Measurements from ENCODE around the gene KLF7.

KLF7 gene

DNA sequence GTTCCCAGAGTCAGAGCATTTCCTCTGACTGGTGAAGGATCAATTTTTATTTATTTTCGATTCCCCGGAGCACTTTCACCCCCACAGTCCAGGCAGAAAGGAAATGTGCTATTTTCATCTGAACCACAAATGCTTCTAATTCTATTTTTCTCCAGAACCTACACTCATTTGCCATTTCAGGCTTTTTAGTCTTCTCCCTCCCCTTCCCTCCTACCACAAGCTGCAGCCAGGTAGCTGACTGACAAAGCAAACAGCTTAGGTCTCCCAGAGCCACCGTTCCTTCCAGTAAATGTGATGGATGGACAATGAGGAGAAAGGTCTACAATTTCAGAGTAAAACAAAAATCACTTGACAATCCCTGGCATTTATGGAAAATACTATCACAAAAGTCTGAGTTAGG is 76.9 kb downstream of the KLF7 start:
- no peak for DNase-seq

DNA sequence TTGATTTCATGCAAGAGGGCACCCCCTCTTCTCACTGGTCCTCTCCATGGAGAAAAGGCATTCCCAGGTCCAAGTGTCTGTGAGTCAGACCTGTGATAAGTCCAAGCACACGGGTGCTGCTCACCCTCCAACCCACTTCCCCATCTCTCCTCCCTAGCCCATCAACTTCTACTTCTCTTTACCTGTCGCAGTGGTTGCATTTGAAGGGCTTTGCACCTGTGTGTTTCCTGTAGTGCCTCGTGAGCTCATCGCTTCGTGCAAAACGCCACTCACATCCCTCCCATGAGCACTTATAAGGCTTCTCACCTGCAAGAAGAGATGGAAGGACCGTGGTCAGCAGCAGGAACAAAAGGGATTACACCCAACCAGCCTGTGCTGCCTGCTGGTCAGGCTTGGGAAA is 77.5 kb downstream of the KLF7 start:
- DNase-seq: no peak

DNA sequence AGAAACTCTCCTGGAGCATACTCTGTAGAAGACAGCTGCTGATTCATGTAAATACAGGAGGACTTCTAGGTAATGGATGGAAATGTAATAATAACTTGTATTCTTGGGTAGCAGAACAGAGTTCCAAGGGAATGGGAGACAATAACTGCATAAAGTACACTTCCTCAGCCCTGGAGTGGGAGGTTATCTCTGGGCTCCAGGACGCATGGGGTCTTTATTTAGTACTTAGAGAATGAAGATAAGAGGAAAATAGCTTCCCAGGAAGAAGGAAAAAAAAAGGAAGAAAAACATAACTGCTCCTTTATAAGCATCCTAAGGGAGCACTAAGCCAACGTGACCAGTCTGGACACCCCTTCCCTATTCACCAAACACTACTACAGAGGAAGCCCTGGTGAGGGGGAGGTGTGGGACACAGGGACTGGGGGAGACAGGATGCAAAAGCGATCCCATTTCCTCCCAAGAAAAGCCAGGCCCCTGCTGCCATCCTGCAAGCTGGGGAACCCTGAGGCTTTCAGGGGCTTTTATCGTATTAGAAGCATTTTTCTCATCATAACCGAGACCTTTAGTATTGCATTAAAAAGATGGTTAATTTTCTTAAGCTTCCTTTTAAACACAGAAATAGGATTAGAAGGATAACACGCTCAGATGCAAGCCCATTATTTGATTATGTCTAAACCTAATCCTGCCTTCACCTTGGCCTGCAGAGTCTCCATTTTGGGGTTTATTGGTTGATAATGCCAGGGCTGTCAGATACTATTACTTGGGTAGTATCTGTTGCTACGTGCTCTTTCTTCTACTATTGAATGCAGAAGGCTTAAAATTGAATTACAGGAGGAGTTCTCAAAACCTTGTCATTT is 78.5 kb downstream of the KLF7 start:
- no peak for DNase-seq

DNA sequence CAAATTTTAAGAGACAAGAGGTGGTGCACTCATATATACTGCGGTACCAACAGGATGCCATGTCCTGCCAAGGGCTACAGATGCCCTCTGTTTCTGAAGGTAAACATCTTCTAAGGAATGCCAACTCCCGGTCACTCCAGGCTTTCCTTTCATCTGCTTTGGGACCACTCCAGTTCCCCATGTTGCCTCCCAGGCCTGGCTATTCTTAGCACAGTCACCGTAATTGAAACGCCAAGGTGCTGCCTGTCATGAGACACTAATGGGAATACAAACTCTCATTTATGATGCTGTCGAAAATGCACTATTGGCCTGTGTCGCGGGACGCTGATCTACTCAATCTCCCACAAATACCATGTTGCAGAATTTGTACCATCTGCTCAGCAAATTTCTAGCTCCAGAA is 79.6 kb downstream of the KLF7 start:
- no peak for DNase-seq

DNA sequence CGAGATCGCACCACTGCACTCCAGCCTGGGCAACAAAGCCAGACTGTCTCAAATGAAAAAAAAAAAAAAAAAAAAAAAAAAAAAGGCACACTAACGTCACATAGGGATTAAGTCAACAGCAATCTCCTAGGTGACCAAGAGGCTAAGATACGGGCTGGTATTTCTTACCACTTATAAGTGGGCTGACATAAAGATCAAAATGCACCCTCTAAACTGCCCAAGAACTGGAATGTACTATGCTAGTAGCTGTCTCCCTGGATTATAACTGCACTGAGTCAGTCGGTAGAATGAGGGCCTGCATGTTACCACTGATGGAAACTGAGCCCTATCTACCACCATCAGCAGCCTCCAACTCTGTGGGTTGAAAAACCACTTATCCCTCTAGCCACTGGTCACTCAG is 80.6 kb downstream of the KLF7 start:
- no peak for DNase-seq

DNA sequence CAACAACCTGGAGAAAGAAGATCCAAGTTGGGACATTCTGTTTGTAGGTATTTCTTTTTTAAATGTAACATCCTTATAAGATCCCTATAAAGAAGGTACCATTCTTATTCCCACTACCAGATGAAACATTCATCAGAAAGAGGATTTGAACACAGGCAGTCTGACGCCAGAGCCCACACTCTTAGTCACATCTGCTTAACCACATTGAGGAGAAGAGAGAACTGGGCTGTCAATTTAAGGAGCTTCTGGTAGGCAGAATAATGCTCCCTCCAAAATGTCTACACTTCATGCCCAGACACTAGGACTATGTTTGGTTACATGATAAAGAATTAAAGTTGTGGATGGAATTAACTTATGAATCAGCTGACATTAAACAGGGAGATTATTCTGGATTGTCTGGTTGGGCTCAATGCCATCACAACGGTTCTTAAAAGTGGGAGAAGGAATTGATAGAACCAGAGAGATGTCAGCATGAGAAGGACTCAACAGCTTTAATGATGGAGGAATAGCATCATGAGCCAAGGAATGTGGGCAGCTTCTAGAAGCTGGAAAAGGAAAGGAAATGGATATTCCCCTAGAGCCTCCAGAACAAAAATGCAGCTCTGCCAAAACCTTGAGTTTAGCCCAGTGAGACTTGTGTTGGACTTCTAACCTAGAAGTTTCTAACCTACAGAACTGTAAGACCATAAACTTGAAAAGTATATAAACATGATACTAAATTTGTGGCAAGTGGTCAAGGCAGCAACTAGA is 82.2 kb downstream of the KLF7 start:
- DNase-seq: peak; percentile 8

DNA sequence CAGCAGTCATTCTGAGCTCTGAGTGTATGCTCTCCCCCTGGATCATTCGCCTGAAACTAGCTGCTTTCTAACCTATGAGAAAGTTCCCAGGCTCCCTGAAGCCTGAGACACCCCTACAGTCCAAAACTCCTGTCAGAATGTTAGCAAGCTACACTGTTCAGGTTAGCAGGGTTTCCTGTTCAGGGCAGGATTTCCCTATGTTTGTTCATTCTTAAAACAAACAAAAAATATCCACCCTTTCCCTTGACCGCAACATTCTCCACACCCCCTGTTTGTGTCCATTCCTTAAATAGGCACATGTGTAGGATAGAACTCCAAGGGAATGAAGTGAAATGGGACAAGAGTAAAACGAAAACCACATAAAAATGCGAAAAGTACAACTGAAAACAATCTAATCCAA is 83.1 kb downstream of the KLF7 start:
- DNase-seq: no peak

DNA sequence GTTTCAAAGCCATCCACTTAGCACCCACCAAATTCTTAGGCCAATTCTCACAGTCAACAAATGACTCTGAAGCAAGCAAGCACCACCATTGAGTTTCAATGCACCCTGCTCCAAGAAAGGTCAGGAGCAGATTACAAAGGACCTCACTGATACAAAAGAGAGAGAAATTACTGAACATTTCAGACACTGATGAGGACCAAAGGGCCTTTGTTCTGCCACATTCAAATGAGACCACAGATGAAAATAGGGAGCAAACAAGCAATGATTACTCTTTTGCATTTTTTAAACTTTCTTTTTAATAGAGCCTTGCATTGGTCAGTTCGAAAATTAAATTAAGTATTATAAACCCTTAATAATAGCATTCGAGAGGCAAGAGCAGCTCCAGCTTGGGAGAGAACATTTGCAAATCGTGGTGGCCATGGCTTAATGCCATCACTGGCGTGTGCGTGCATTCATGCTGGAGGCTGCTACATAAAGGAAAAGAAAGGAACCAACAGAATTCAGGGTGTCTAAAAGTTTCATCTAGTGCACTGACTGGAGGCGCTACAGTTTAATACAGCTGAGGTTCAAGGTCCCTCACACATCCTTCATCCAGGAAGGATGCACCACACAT is 87.5 kb downstream of the KLF7 start:
- DNase-seq: no peak

DNA sequence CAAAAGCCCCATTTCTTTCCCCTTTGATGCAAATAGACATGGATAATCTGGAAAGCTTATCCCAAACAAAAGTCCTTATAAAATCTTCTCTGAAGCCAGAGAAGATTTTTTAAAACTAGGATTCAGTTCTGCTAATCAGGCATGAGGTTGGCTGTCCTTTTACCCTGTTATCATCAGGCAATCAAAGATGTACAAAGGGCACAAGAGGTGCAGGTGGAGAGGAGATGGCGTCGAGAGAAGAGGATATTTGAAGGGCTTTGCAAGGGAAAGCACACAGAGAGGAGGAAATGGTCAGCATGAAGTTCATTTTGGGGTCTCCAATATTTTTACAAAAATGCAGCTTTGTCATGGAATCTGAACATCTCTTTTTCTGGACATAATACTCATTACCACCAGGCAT is 88.5 kb downstream of the KLF7 start:
- DNase-seq: no peak

DNA sequence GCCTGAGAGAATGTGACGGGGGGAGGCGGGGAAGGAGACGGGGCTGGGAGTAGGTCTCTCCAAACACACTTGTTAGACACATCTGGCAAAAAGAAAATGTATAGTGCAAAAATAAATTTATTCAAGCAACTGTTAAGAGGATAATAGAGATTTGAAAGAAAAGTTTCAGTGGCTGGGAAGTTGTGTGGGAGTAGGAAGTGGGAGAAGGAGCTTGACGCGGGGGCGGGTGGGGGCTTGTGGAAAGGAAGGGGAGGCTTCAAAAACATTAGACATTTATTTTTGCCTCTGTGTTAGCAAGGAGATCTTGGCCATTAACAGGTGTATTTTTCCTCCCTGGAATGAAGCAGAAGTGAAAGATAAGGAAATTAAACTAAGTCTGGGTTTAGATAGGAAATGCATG is 90.3 kb downstream of the KLF7 start:
- no peak for DNase-seq

DNA sequence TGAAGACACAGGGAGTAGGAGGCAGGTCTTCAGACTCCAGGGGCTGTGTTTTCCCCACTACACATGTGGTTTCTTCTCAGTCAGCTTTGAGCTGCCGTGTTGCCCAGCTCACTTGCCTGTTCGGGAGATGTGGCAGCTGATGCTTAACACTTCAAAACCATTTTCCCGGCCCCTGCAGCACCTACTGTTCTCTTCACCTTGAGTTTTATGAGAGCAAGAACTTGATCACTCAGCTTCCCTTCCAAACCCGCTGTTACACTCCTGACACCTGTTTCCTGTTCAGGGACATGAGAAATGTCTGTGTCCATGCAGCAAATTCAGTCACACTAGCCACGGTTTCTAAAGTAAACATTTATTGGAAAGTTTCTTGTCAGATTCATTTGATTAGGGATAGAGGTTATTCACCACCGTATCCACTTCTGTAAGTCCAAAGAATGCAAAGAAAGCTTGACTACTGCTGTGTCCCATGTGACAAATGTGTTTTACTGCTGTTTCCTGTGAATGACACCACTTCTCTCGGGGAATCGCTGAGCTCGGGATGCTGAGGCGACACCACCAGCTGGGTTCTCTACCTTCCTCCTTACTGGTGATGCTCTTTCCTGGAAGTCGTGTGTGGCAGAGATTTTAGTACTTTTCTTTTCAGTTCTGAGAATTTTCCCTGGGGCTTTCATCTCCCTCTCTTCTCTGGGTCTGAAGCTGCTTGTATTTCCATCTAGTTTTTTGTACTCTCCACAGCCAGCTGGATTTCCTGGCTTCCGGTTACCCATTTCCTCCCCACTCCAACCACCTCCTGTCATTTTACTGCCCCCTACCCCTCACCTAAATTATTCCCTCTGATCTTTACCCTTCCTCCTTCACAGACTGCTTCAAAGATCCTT is 91.7 kb downstream of the KLF7 start:
- peak; percentile 38 for DNase-seq

DNA sequence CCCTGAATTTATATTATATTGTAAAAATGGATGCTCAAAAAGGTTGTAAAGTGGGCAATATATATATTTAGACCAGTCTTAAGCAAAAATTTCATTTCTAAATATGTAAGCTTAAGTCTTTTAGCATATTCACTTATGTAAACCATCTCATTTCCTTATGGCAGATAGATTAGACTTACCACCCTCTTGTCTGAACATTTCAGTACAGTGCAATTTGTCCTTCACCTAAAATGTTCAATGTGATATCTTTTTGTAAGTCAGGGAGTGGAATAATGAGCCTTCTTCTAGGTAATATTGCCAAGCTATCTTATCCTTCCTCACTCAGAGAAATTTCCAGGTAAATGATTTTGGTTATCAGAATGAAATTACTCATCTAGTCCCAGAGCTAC is 92.3 kb downstream of the KLF7 start:
- no peak for DNase-seq

DNA sequence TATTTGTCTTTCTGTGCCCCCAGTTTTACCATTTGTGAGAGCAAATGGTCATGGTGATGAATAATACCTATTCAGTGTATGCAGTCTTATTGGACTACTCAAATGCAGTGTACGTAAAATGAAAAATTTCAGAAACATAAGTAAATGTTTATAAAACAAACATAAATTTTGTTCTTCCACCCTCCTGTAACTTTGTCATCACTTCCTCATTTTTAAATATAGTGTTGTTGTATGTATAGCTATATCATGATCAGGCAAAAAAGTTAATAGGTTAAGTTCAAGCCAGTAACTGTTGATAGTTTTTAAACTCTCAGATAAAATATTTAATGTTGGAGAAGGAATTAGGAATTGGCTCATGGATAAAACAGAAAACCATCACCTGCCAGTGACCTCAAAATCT is 93.2 kb downstream of the KLF7 start:
- DNase-seq: no peak

DNA sequence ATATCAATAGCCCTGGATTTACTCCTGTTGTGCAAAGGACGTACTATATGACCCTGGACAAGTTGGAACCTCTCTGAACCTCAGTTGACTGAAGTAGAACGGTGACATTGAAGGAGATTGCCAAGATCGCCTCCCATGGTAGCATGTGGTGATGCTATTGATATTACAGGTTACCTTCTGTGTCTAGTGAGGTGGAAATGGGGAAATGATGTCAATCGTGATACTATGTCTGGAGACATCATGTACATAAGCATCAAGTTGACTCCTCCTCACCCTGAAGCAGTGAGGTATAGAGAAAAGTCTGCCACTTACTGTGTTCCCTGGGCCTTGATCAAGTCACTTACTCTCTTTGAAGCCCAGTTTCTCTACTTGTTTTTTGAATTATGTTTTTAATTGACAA is 93.9 kb downstream of the KLF7 start:
- no peak for DNase-seq

DNA sequence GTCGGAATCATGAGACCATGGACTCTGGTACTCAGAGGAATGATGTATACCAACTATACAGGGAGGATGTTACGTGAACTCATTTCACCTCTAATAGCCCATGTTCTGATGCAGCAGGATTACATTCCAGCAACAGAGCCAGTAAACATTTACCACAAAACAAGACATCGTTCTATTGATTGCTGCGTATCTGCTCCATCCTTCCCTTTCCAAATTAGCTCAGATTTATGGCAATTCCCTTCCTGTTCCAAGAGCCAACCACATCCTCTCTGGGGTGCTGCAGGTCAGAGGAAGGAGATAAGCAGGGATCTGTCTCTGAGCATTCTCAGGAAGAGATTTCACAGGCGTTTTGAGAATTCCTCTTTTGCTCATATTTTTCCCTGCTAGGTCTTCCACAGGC is 98.3 kb downstream of the KLF7 start:
- DNase-seq: no peak

DNA sequence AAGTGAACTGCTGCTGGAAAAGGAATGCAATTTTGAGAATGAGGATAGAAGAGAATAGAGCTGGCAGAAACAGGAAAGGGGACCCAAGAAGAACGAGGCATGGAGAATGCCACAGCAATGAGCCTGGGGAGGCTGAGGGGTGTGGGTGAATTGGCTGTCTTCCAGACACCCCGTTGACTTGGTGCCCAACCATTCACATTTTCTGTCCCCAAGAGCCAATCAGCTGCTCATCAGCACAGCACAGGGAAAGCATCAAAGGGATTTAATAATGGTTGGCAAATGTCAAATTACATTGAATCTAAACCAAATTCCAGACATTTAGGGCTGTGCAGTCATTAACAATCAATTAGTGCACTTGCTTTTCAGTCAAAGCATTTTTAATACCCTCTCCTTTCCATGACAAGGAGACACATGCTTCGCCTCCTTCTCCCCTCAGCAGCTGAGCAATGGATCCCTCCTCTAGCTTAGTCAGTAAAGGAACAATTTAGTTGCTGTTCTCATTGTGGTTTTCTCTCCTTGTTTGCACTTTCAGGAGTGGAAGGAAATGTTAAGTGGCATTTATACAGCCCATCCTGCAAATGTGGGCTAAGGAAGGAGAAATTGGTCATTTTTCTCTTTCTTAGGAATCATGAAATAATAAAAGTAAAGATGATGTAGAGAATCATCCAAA is 98.8 kb downstream of the KLF7 start:
- no peak for DNase-seq

DNA sequence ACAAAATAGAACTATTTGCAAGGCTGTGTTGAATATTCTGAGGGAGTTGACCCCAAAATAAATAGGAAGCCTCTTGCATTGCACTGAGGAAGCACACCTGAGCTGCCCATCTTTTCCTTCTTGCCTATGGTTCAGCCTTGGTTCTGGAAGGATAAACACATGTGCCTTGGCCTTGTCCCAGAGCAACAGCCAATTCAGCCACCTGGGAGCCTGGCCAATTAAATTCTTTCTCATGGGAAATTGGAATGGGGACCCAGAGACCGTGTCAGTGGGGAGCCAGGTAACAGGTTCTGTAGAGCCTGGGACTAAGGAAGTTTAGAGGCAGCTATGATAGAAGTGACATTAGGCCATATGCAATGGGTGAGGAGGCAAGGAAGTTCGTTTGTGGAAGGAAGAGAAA is 99.6 kb downstream of the KLF7 start:
- no peak for DNase-seq

DNA sequence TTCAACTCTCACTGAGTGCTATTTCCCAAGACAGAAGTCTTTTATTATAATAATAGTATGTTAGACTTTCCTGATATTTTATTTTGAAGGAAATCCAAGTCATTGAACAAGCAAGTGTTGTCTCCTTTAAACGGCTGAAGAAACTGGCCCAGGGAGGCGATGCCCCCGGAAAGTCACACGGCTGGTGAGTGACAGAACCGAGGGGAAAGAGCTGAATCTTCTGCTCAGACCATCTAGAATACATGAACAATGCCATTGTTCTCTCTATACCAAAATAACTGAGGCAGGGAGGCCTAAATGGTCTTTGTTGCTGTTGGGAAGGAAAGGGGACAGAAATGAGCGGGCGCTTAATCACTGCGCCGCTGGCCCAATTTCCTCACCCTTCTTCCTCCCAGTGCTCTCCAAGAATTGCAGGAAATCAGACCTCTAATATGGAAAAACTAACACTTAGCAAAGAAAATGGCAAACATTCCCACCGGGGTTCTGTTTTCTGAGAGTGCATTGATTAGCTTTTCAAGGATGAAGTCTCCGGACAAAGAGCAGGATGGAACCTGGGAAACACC is 101.5 kb downstream of the KLF7 start:
- no peak for DNase-seq

DNA sequence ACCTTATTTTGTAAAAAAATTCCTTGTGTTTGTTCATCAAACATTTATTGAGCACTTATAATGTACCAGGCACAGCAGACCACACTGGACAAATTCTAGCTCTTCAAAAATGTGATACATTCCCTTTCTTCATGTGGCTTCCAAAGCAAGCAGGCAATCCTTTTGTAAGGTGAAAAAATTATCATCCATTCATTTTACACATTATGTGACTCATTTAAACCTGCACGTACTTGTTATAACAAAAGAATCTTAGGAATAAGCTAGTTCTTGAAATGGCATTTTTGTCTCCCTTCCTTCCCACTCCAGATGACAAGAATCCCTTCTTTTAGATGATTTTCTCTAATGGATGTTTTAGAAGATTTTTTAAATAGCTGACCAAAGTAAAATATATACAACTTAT is 104.6 kb downstream of the KLF7 start:
- DNase-seq: no peak

DNA sequence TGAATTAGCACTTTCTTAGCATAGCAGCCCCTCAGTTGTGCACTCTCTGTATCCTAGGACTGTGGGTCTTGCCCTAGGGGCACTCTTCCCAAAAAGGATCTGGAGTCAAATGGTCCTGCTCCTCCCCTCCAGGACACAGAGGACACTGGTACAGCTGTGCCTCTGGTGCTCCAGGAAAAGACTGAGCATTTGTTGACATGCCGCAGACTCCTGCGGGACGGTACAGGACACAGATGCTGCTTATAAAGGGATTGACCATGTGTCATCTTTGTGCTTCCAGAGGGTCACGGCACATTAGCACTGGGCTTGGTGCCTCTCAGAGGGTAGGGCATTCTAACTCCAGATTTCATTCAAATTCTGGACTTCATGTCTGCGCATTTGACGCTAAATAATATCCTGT is 110.5 kb downstream of the KLF7 start:
- no peak for DNase-seq

DNA sequence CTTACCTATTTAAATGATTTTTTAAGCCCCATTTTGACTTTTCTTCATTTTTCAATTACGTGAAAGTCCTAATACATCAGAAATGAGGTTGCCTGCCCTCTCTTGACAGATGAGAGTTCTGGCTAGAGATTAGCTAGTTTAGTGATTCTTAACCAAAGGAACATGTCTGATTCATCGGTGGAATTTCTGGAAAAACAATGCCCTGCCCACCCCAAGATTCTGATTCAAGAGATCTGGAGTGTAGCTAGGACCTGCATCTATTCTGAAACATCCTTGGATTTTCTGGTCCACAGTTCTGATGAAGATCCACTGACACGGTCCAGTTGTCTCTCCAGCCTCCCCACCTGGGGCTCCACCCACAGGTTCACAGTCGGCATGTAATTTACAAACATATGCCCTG is 111.2 kb downstream of the KLF7 start:
- DNase-seq: no peak

DNA sequence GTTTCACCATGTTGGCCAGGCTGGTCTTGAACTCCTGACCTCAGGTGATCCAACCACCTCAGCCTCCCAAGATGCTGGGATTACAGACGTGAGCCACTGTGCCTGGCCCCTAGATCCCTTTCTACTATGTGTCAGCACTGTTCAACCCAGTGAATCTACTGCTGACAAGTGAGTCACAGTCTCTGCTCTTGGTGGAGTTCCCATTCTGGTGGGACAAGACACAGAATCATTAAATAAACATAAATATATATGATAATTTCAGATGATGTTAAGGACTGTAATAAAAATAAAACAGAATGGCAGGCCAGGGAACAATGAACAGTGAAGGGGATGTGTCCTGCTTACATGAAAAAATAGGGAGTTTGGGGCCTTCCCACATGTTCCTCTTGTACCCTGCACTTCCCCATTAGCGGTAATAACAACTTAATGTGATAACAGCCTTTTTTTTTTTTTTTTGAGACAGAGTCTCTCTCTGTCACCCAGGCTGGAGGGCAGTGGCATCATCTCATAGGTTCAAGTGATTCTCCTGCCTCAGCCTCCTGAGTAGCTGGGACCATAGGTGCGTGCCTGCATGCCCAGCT is 114.3 kb downstream of the KLF7 start:
- DNase-seq: no peak
